ENCODE results near the gene SFTA2. TPM values are rescaled to one million over a fixed set of nuclear protein-coding genes. Genes with fewer than 3 reads are reported as not detected.

The SFTA2 gene
- total RNA-seq, 1 donor from 2014 or later: not detected

DNA sequence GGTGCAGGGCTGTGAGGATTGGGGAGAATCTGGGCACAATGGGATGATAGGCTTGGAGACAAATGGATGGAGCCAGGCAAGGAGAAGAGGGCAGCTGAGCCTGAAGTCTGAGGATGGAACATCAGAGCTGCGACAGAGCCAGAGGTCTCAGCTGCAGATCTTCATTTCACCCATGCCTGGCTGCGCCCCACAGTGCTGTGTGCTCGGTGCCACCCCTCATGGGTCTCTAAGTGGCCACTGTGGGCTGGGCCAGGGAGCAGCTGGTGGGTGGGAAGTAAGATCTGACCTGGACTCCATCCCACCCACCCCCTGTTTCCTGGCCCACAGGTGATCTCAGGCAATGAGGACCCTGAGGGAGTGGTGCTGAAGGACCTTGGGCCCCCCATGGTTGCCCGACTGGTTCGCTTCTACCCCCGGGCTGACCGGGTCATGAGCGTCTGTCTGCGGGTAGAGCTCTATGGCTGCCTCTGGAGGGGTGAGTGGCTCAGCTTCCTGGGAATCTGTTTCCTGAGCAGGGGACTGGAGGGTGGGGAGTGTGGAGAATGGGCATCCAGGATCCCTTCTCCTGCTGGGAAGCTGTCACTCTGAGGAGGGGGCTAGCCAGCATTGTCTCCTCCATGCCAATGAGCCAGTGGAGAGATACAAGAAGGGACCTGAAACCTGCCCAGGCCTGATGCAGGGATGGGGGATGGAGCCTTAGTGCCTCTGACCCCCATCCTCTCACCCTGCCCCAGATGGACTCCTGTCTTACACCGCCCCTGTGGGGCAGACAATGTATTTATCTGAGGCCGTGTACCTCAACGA, 41.1 kb downstream of the SFTA2 start:
- DNase-seq (ENCODE audit: low read depth, low spot score): no peak

DNA sequence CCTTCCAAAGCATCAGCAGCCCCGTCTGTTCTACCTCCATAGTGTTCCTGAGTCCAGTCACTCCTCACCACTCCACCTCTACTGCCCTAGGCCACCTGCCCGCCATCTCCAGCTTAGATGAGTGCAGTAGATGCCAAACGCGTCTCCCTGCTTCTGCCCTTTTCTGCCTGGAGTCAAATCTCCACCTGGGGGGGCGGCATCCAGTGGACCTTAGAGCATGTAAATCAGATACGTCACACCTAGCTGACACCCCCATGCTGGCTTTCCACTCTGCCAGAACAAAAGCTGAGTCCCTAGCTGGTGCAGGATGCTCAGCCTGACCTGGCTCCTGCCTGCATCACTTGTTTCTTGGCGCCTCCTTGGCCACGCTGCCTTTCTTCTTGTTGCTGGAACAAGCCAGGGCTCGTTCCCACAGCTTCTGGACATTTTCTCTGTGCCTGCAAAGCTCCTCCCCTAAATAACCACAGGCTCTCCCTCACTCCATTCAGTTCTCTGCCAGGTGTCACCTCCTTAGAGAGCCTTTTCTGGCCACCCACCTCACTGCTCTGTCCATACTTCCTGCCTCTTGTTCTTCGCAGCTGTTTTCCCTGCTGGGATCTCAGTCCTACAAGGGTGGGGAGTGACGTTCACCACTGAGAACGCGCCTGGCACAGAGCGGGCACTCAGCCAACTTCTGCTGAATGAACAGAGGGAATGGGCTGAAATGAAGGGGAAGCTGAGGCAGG, 41.9 kb downstream of the SFTA2 start:
- no peak for DNase-seq (ENCODE audit: low read depth, low spot score)

DNA sequence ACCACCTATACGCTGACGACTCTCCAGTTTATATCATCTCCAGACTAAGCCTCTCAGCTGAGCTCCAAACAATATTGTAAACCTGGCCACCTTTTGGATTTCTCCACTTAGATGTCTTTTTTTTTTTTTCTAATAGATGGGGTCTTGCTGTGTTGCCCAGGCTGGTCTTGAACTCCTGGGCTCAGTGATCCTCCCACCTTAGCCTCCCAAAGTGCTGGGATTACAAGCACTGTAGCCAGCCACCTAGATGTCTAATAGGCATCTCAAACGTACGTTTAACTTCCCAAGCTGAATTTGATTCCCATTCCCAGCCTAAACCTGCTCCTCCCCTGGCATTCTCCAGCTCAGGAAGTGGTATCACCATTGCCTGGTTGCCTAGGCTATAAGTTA, 42.5 kb downstream of the SFTA2 start:
- DNase-seq (ENCODE audit: low read depth, low spot score): no peak

DNA sequence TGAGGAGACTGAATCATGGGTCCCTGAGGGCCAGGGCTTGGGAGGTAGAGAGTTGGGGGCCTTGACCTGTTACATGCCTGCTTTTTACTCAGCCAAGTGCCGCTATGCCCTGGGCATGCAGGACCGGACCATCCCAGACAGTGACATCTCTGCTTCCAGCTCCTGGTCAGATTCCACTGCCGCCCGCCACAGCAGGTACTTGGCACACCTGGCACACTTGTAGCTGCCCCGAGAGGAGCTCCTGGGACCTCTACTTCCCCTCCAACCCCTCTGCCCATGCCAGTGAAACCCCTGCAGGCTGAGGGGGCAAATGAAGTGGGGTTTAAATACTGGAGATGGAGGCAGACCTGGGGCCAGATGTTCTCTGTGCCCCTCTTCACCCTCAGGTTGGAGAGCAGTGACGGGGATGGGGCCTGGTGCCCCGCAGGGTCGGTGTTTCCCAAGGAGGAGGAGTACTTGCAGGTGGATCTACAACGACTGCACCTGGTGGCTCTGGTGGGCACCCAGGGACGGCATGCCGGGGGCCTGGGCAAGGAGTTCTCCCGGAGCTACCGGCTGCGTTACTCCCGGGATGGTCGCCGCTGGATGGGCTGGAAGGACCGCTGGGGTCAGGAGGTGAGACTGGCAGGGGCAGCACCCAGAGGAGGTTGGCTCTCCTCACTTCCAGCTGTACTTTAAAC, 43.0 kb downstream of the SFTA2 start:
- no peak for DNase-seq (ENCODE audit: low read depth, low spot score)

DNA sequence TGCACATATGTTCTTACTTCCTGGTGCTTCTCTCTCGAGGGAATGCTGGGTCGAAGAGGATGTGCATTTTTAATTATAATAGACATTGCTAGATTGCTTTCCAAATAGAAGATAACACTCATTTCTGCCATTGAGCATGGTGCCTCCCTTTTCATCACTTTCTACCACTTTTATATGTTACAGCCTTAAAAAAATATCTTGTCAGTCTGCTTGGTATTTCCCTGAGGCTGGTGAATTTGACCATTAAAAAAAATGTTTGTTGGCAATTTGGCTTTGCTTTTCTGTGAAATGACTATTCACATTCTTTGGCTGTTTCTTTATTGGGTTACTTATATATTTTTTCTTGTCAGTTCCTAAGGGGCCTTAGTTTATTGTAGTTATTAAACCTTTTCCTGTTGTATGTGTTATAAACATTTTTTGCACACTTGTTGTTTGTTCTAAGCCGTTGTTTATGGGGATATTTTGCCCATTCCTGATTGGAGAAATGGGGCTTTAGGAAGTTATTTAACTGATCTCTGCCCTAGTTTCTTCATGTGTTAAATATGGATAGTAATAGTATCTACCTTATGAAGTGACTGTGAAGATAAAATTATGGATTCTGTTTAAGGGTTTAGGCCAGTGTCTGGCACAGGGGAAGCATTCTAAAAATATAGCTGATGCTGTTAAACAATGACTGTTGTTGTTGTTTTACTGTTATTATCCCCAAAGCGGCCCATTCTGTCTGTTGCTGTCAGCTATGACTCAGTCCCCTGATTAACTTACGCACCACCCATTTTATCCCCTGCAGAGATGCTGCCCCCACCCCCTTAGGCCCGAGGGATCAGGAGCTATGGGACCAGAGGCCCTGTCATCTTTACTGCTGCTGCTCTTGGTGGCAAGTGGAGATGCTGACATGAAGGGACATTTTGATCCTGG, 43.8 kb downstream of the SFTA2 start:
- no peak for DNase-seq (ENCODE audit: low read depth, low spot score)

DNA sequence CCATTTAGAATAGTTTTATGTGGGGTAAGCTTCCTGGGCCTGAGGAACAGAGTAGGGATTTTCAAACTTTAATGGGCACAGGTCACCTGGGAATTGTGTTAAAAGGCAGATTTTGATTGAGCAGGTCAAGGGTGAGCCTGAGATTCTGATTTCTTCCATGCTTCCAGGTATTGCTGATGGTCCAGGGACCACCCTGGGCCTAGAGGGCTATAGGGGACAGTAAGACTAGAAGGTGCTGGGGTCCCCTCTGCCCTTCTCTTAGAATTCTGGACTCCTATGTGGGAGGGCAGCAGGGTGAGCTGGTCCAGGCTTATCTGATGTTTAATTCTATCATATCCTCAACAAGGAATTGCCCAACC, 45.1 kb downstream of the SFTA2 start:
- no peak for DNase-seq (ENCODE audit: low read depth, low spot score)

DNA sequence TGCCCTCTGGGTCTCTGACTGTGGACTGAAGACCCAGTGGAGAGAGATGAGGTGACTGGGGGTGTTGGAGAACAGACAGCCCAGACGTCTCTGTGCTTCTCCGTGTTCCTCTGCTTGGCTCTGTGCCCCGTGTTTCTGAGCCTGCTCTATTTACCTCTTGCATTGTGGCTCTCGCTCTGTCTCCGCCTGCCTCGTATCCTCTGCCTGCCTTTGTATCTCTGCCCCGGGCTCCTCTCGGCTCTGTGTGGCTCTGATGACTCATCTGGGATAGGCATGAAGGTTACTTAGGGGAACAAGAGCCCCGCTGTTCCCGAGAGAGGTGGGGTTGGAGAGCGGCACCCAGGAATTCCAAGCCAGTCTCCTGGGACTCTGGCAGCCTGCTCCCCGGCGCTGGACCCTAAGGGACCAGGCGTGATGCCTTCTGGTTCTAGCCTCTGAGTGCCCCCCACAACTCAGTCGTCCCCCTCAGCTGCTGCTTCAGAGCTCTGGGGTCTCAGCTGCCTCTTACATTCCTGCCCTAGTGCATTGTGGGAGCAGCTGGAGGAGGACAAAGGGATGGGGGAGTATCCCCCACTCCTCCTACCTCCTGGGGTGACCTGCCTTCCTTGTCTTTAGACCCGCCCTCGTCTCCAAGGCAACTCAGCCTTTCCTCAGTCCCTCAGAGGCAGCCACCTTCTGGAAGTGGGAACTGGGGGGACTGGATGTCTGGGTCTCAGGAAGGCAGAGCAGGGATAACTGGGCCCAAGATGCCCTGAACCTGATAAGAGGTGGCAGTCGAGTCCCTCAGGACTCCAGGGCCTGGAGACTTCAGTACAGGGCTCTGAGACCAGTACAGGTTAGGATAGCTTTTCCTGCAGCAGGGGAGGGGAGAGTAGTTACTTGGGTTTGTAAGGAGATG, 45.7 kb downstream of the SFTA2 start:
- DNase-seq (ENCODE audit: low read depth, low spot score): no peak

DNA sequence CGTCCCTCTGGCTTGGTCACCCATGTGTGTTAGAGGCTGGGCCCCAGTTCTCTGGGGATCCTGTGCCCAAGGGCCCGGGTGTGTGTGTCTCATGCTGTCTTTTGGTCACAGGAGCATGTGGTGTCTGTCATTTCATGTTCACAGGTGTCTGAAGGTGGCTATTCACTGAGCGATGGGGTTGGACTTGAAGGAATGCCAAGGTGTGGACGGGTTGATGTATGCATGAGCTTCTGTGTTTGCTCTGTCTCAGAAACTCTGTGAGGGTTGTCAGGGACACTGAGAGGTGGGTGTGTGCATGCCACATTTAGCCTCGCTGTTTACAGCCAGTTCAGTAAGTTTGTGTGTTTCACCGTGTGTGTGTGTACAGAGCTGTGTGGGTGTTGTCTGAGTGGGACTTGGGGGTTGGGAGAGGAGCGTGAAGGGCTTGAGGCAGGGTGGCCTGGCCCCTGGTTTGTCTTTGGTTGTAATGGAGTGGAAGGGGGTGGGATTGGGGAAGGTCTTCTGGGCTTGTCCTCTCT, 46.4 kb downstream of the SFTA2 start:
- no peak for DNase-seq (ENCODE audit: low read depth, low spot score)

DNA sequence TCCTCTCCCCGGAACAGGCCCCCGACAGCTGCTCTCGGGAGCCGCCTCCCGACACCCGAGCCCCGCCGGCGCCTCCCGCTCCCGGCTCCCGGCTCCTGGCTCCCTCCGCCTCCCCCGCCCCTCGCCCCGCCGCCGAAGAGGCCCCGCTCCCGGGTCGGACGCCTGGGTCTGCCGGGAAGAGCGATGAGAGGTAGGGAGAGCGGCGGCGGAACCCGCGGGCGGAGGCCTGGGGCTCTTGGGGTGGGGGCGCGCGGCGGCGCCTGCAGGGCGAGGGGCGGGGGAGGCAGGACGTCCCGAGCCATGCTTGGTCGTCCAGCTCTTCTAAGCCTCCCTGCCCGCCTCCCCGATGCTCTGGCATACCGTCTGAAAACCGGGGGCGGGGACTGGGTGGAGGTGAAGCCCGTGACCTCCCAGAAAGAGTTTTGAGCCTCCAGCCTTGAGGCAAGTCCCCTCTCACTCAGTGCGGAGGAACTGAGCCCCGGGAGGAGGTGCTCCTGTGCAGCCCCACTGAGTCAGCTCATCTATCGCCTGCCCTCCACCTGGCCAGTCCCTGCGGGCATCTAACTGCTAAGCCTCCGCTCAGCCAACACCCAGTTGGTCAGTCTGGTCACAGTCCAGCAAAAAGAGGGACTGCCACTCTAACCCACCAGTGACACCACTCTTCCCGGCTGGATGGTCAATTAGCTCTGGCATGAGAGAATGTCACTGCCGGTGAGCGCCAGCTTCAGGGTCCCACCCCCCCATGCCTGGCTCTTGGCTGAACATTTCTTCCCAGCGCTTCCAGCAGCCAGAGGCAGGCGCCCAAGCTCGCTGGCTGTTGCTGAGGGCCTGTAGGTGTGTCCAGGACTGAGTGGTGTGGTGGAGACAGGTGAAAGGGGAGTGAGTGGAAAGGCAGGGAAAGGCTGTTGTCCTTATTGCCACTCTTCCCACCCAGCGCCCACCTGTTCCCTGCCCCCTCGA, 47.2 kb downstream of the SFTA2 start:
- no peak for DNase-seq (ENCODE audit: low read depth, low spot score)

DNA sequence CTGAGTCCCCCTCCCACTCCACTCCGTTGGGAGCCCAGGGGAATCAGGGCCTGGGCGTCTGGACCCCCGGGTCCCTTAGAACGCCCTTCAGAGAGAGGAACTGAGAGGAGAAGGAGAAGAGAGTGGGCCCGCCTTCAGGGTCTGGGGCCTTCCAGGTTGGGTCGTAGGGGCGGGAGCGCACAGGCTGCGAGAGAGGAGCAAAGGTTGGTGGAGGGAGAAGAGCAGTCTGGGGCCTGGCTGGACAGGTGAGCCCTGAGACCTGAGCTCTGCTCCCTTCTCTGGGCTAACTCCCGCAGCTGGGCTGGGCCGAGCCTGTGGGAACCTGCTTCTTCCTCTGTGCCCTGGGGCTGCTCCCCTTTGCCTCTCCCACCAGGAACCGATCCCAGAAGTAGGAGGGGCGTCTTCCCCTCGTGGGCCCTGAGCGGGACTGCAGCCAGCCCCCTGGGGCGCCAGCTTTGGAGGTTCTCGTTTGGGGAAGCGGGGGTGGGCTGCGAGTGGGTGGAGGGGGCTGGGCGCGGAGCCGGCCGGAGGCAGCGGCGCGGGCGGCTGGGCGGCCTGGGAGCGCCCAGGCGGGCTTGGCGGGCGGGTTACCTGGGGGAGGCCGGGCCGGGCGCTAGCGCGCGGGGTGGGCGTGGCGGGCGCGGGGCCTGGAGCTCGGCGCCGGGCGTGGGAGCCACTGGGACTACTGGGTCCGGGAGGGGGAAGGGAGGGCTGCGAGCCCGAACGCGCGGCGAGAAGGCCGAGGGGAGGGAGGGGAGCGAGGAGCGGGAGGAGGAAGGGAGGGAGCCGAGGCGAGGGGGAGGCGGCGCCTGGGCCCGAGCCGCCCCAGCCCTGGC, 48.1 kb downstream of the SFTA2 start, which contains the start of gene DDR1:
DDR1 (plus strand) TSS at position 835 of the 836 bp plus-strand sequence. CDS start 4,211 bp downstream, outside the sequence.
- DNase-seq (ENCODE audit: low read depth, low spot score): no peak

DNA sequence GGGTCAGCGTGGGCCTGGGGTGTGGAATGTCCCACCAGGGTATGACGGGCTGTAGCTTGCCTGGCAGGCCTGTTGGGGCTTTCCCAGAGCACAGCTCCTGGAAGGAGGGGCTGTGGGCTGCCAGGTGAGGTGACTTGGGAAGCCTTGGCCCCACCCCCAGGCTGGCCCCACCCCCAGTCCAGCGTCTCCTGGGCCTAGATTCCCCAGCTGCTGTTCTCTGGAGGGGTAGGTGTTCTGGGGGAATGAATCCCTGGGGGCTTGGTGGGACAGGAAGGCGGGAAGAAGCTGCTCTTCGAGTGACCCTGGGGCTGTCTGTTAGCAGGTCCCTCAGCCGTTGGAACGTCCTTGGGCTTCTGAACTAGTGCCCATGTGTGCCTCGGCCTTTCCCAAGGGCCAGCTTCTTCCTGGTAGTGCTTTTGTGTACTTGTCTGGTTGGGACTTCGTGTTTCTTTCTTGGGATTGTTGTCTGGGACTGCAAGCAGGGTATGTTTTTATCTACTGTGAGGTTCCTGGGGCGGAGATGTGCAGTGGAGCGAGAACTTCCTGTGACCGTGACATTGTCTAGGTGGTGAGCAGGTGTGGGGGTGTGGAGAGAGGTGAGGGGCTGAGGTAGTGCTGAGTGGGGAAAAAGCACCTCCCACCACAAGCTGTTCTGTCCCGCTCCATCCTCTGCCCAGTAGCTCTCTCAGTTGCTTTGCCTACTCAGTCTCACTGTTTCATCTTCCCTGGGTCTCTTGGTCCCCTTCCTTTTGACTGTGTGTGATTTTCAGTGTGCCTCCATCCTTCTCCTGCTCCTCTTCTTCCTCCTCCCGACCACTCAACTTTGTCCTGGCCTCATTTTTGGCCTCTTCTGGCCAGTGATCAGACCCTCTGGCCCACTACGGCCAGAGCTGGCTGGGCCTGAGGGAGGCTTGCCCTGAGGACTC, 48.9 kb downstream of the SFTA2 start:
- DNase-seq (ENCODE audit: low read depth, low spot score): no peak

DNA sequence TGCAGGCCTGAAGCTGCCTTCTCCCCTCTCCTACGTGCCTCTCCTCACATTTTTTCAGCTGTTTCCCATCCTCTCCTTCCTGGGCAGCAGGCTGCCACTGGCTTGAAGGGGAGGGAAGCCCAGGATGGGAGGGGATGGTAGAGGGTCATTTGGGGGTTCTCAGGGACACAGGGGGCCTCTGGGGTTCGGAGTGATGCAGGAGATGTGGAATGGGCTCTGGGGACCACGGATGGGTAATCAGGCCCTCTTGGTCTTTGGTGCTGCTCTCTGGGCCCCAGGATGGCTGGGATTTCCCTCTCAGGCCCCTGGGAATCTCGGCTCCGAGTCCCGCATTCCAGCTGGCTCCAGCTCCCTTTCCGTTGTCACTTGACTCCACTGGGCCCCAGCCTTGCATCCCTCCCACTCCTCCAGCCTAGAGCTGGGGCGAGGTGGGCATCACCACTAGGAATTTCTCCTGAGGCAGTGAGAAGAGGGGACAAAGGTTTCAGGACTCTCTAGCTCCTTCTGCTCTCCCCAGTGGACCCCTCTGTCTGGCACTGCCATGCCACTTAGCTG, 49.7 kb downstream of the SFTA2 start:
- DNase-seq (ENCODE audit: low read depth, low spot score): no peak

DNA sequence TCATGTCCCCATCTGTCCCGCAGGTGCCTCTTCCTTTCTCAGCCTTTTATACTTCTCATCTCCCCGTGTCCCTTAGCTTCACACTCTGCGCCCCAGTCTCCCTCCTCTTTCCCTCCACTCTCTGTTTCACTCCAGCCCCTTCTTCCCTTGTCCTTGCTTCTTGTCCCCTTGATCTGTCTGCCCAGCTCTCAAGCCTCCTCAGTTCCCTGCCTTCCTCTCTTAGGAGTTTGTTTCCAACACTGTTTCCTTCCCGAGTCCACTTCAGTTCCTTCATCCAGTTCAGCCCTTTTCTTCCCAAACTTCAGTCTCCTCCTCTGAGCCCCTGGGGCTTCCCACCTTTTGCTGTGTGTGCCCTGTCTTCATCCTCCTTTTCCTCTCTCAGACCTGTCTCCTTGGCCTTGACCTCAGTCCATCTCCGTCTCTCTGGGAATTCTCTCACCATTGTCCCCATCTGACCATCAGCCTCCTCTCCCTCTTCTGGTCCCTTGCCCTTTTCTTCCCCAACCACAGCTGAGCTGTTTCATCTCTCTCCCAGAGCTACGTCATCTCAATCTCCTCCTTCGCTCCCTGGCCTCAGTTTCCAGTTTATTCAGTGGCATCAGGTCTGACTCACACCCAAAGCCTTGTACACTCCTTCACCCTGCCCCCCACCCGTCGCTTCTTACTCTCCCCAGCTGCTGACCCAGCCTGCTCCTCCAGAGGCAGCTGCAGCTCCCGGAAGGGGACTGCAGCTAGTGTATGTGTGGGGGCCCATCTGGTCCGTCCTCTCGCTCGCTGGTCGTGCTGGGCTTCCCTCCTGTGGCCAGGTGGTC, 50.4 kb downstream of the SFTA2 start:
- DNase-seq (ENCODE audit: low read depth, low spot score): no peak
